ENCODE measurements around the gene MESP1. TPM values are rescaled to one million over a fixed set of nuclear protein-coding genes. Genes with fewer than 3 reads are reported as not detected.
A peak's percentile ranks its signal among the peaks of the same experiment; 100 is the strongest.

MESP1 gene
- total and polyA plus RNA-seq, 2 of the 13 experiments (the other 11 are each of a cell fraction or from before 2014, with no cell fraction given) = not detected

DNA sequence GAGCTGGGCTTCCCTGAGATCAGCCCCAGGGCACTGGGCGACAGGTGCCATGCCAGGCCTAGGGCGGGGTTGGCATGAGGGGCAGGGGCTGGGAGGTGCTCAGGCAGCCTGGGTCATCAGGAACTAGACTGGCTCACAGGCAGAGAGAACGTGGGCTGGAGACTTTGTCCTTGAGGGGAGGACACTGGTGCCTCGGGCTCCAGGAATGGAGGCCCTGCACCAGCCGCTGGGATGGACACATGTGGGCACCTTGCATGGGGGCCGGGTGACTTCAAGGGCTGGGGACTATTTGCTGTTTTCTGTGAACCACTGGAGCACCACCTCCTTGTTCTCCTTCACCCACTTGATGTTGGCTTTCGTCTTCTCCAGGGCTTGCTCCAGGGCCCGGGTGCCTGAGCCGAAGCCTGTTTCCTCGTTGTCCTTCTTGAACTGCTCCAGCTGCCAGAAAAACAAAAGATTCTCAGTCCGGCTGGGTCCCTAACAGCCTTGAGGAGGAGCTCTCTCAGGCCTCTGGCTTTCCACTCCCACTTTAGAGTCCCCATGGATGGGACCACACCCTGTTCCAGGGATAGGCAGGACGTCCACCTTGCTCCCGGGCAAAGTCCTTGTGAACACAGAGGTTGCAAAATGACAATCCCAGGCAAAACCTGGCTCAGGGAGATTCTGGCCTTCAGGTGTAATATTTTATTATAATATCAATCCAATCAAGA is 34.2 kb upstream of the MESP1 start (continued):
- no peak for TF ChIP-seq RFX5 (IDR thresholded peaks at IDR 0.05; ENCODE audit: low read depth, low read length)
- no peak for TF ChIP-seq ZNF432 (CRISPR knock-in tag; IDR thresholded peaks at IDR 0.05; ENCODE audit: borderline replicate concordance)
- TF ChIP-seq ASH2L (IDR thresholded peaks at IDR 0.05; ENCODE audit: insufficient read length, low read depth, low read length) = no peak
- 0 out of 2 replicates have a peak, but pooled peaks have one; percentile 47 for TF ChIP-seq KLF6 (CRISPR knock-in tag; IDR thresholded peaks at IDR 0.05)
- no peak for TF ChIP-seq ZNF615 (CRISPR knock-in tag; IDR thresholded peaks at IDR 0.05; ENCODE audit: borderline replicate concordance)
- no peak for TF ChIP-seq GPN1 (CRISPR knock-in tag; IDR thresholded peaks at IDR 0.05; ENCODE audit: borderline replicate concordance)
- no peak for TF ChIP-seq HOXA5 (CRISPR knock-in tag; IDR thresholded peaks at IDR 0.05)
- no peak for TF ChIP-seq FOXM1 (CRISPR knock-in tag; IDR thresholded peaks at IDR 0.05)
- TF ChIP-seq SYNCRIP (IDR thresholded peaks at IDR 0.05; ENCODE audit: insufficient read depth, low read depth, low read length) = no peak
- peak; percentile 16; the same call in 1 of the 2 replicates for TF ChIP-seq STAG1 (CRISPR knock-in tag; IDR thresholded peaks at IDR 0.05)
- no peak for TF ChIP-seq FOXK2 (IDR thresholded peaks at IDR 0.05)
- TF ChIP-seq ZNF557 (CRISPR knock-in tag; IDR thresholded peaks at IDR 0.05) = no peak
- TF ChIP-seq NONO (IDR thresholded peaks at IDR 0.05) = no peak
- no peak for TF ChIP-seq NONO (CRISPR knock-in tag; conservative IDR thresholded peaks at IDR 0.05)
- TF ChIP-seq ZNF292 (CRISPR knock-in tag; IDR thresholded peaks at IDR 0.05; ENCODE audit: borderline replicate concordance, low read depth) = no peak
- TF ChIP-seq, protein P1, sequence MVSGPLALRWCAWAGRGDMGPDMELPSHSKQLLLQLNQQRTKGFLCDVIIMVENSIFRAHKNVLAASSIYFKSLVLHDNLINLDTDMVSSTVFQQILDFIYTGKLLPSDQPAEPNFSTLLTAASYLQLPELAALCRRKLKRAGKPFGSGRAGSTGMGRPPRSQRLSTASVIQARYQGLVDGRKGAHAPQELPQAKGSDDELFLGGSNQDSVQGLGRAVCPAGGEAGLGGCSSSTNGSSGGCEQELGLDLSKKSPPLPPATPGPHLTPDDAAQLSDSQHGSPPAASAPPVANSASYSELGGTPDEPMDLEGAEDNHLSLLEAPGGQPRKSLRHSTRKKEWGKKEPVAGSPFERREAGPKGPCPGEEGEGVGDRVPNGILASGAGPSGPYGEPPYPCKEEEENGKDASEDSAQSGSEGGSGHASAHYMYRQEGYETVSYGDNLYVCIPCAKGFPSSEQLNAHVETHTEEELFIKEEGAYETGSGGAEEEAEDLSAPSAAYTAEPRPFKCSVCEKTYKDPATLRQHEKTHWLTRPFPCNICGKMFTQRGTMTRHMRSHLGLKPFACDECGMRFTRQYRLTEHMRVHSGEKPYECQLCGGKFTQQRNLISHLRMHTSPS (CRISPR knock-in tag; IDR thresholded peaks at IDR 0.05; ENCODE audit: low read depth) = no peak
- TF ChIP-seq, protein P2, sequence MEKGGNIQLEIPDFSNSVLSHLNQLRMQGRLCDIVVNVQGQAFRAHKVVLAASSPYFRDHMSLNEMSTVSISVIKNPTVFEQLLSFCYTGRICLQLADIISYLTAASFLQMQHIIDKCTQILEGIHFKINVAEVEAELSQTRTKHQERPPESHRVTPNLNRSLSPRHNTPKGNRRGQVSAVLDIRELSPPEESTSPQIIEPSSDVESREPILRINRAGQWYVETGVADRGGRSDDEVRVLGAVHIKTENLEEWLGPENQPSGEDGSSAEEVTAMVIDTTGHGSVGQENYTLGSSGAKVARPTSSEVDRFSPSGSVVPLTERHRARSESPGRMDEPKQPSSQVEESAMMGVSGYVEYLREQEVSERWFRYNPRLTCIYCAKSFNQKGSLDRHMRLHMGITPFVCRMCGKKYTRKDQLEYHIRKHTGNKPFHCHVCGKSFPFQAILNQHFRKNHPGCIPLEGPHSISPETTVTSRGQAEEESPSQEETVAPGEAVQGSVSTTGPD (CRISPR knock-in tag; IDR thresholded peaks at IDR 0.05) = no peak
- no peak for TF ChIP-seq ZNF879 (CRISPR knock-in tag; IDR thresholded peaks at IDR 0.05)
- TF ChIP-seq DPF2 (CRISPR knock-in tag; IDR thresholded peaks at IDR 0.05; ENCODE audit: borderline replicate concordance, low read depth) = peak; percentile 67
- no peak for TF ChIP-seq ZBTB46 (CRISPR knock-in tag; IDR thresholded peaks at IDR 0.05; ENCODE audit: borderline replicate concordance)
- TF ChIP-seq NR2C2 (CRISPR knock-in tag; IDR thresholded peaks at IDR 0.05; ENCODE audit: borderline replicate concordance) = no peak
- TF ChIP-seq HMG20A (CRISPR knock-in tag; IDR thresholded peaks at IDR 0.05; ENCODE audit: borderline replicate concordance) = 0 out of 2 replicates have a peak, but pooled peaks have one; percentile 28
- no peak for TF ChIP-seq ZFP36L2 (CRISPR knock-in tag; IDR thresholded peaks at IDR 0.05)

Data from HepG2 (cell line).